ENCODE results near the gene GINS3.

The GINS3 gene

GRCh38 chr16:58418601-58419000, 26.3 kb downstream of the GINS3 start:
- DNase-seq (ENCODE audit: insufficient read length, low spot score): no peak
- TF ChIP-seq CTCF (IDR thresholded peaks at IDR 0.05; ENCODE audit: insufficient read depth, missing control alignments): no peak
- no peak for FAIRE-seq

- FAIRE-seq: no peak
- DNase-seq (ENCODE audit: insufficient read length, low spot score): no peak
- TF ChIP-seq CTCF (IDR thresholded peaks at IDR 0.05; ENCODE audit: insufficient read depth, missing control alignments): no peak
Measured at GRCh38 chr16:58419241-58419990, 27.1 kb downstream of the GINS3 start.

- FAIRE-seq (no peak), DNase-seq (ENCODE audit: insufficient read length, low spot score) (no peak)
- no peak for TF ChIP-seq CTCF (IDR thresholded peaks at IDR 0.05; ENCODE audit: insufficient read depth, missing control alignments)
Measured at GRCh38 chr16:58421059-58421458, 28.8 kb downstream of the GINS3 start.

- no peak for DNase-seq (ENCODE audit: insufficient read length, low spot score)
- TF ChIP-seq CTCF (IDR thresholded peaks at IDR 0.05; ENCODE audit: insufficient read depth, missing control alignments): no peak
- no peak for FAIRE-seq
Measured at GRCh38 chr16:58421529-58421928, 29.3 kb downstream of the GINS3 start.

- no peak for TF ChIP-seq CTCF (IDR thresholded peaks at IDR 0.05; ENCODE audit: insufficient read depth, missing control alignments)
- DNase-seq (ENCODE audit: insufficient read length, low spot score) (no peak), FAIRE-seq (no peak)
Measured at GRCh38 chr16:58422809-58423208, 30.5 kb downstream of the GINS3 start.

GRCh38 chr16:58425245-58425644, 33.0 kb downstream of the GINS3 start:
- FAIRE-seq: no peak
- no peak for DNase-seq (ENCODE audit: insufficient read length, low spot score)
- TF ChIP-seq CTCF (IDR thresholded peaks at IDR 0.05; ENCODE audit: insufficient read depth, missing control alignments): no peak

- no peak for TF ChIP-seq CTCF (IDR thresholded peaks at IDR 0.05; ENCODE audit: insufficient read depth, missing control alignments)
- no peak for DNase-seq (ENCODE audit: insufficient read length, low spot score)
- FAIRE-seq: no peak
Measured at GRCh38 chr16:58425756-58426494, 33.7 kb downstream of the GINS3 start.

Measured in D721Med (cell line).